GM19023 (cell line): ENCODE results near the gene NFIC.
A peak's percentile ranks its signal among the peaks of the same experiment; 100 is the strongest.
"Not testable (repeated sequence)": the region's sequence is repeated elsewhere in the genome, so short reads cannot be mapped to it uniquely, and the experiment has no call there.

Experiments
- ATAC-seq: cut with Tn5 transposase; IDR thresholded peaks from one replicate; pipeline ENCODE4 v1.9.1; 2021; ENCODE audit warnings: mild to moderate bottlenecking, moderate library complexity; ENCODE audit not compliant: unreplicated experiment

The NFIC gene

GRCh38 chr19:3506384-3507340 lies 140.3 kb downstream of the NFIC start:
- peak; percentile 11 for ATAC-seq

- no peak for ATAC-seq
Observed at GRCh38 chr19:3507371-3508120, 141.2 kb downstream of the NFIC start.

GRCh38 chr19:3508121-3508661 lies 141.8 kb downstream of the NFIC start:
- ATAC-seq = not testable (repeated sequence)

- no peak for ATAC-seq
Observed at GRCh38 chr19:3508771-3509535, 142.6 kb downstream of the NFIC start.

- ATAC-seq = no peak
Observed at GRCh38 chr19:3509566-3509989, 143.2 kb downstream of the NFIC start.

- no peak for ATAC-seq
Observed at GRCh38 chr19:3510727-3511126, 144.3 kb downstream of the NFIC start.

- no peak for ATAC-seq
Observed at GRCh38 chr19:3511506-3512251, 145.3 kb downstream of the NFIC start.

- no peak for ATAC-seq
Observed at GRCh38 chr19:3512562-3513228, 146.3 kb downstream of the NFIC start.

- ATAC-seq = no peak
Observed at GRCh38 chr19:3513229-3514140, 147.1 kb downstream of the NFIC start.

- ATAC-seq = no peak
Observed at GRCh38 chr19:3514930-3515329, 148.5 kb downstream of the NFIC start.

GRCh38 chr19:3515891-3516422 lies 149.6 kb downstream of the NFIC start:
- ATAC-seq = no peak

GRCh38 chr19:3516675-3517207 lies 150.4 kb downstream of the NFIC start:
- ATAC-seq = no peak

GRCh38 chr19:3517638-3518037 lies 151.3 kb downstream of the NFIC start:
- ATAC-seq = no peak

- no peak for ATAC-seq
Observed at GRCh38 chr19:3518255-3518654, 151.9 kb downstream of the NFIC start.

- ATAC-seq = no peak
Observed at GRCh38 chr19:3518659-3519058, 152.3 kb downstream of the NFIC start.
